WERI-Rb-1 (cell line): ENCODE results near the gene ATRNL1.
"Not testable (repeated sequence)": the region's sequence is repeated elsewhere in the genome, so short reads cannot be mapped to it uniquely, and the experiment has no call there.

ENCODE experiments used
- DNase-seq: peaks from one replicate; pipeline ENCODE4 v3.0.0-alpha.2; 2020
- H3K27ac ChIP-seq: fragments of 250-450 bp; sonication (Bioruptor Pico); 2 replicates; pipeline ENCODE4 v1.5.1; 2020; ENCODE audit warnings: mild to moderate bottlenecking, moderate library complexity
- H3K27me3 ChIP-seq: fragments of 250-450 bp; sonication (Bioruptor Pico); 2 replicates; pipeline ENCODE4 v1.5.1; 2021; ENCODE audit warnings: mild to moderate bottlenecking, low read depth, moderate library complexity; ENCODE audit not compliant: insufficient read depth, severe bottlenecking
- H3K36me3 ChIP-seq: fragments of 250-450 bp; sonication (Bioruptor Pico); 2 replicates; pipeline ENCODE4 v1.5.1; 2020; ENCODE audit warnings: mild to moderate bottlenecking, moderate library complexity
- H3K4me3 ChIP-seq: 2 replicates; pipeline ENCODE4 v1.5.1; 2011; ENCODE audit warnings: low read depth, mild to moderate bottlenecking, control low read depth, low read length
- H3K9me3 ChIP-seq: fragments of 250-450 bp; sonication (Bioruptor Pico); 2 replicates; pipeline ENCODE4 v1.5.1; 2021; ENCODE audit warnings: mild to moderate bottlenecking, moderate library complexity; ENCODE audit not compliant: severe bottlenecking
- CTCF ChIP-seq: IDR thresholded peaks from 2 replicates; pipeline ENCODE4 v1.5.1; 2011; ENCODE audit warnings: low read depth, mild to moderate bottlenecking, control low read depth, inconsistent platforms, low read length

The ATRNL1 gene

GRCh38 chr10:115503546-115503945, 410.4 kb downstream of the ATRNL1 start:
- H3K9me3 ChIP-seq: peaks cover 8% of the 10 kb centered on the region
- no peaks in the 10 kb centered on the region for H3K27me3 ChIP-seq
- no peaks in the 10 kb centered on the region for H3K36me3 ChIP-seq
- no peak for DNase-seq
- no peak overlapping the region for H3K27ac ChIP-seq
- TF ChIP-seq CTCF: no peak
- H3K4me3 ChIP-seq: no peak overlapping the region

- DNase-seq: no peak
- Histone ChIP-seq H3K27ac (no peak overlapping the region), H3K36me3 (no peaks in the 10 kb centered on the region), H3K27me3 (no peaks in the 10 kb centered on the region), H3K4me3 (no peak overlapping the region), H3K9me3 (no peaks in the 10 kb centered on the region)
- TF ChIP-seq CTCF: no peak
These were observed 421.7 kb downstream of the ATRNL1 start for GRCh38 chr10:115514895-115515294.

- DNase-seq: no peak
- Histone ChIP-seq H3K9me3 (no peaks in the 10 kb centered on the region), H3K27ac (no peak overlapping the region)
These were observed 432.0 kb downstream of the ATRNL1 start for GRCh38 chr10:115525141-115525540.

GRCh38 chr10:115527682-115528081, 434.5 kb downstream of the ATRNL1 start:
- H3K27me3 ChIP-seq, H3K27ac ChIP-seq, H3K9me3 ChIP-seq, H3K36me3 ChIP-seq, DNase-seq, H3K4me3 ChIP-seq: not testable (repeated sequence)

More at GRCh38 chr10:115525141-115525540, 432.0 kb downstream of the ATRNL1 start:
- H3K4me3 ChIP-seq: no peak overlapping the region
- H3K36me3 ChIP-seq: no peaks in the 10 kb centered on the region
- H3K27me3 ChIP-seq: no peaks in the 10 kb centered on the region
- TF ChIP-seq CTCF: no peak

- H3K27me3 ChIP-seq, H3K4me3 ChIP-seq, H3K27ac ChIP-seq, H3K36me3 ChIP-seq, H3K9me3 ChIP-seq, DNase-seq: not testable (repeated sequence)
These were observed 443.2 kb downstream of the ATRNL1 start for GRCh38 chr10:115536401-115536800.

- Histone ChIP-seq H3K9me3 (no peaks in the 10 kb centered on the region), H3K36me3 (no peaks in the 10 kb centered on the region), H3K27me3 (no peaks in the 10 kb centered on the region), H3K4me3 (no peak overlapping the region), H3K27ac (no peak overlapping the region)
- DNase-seq: no peak
- no peak for TF ChIP-seq CTCF
These were observed 446.1 kb downstream of the ATRNL1 start for GRCh38 chr10:115539142-115539762.

GRCh38 chr10:115555887-115556402, 462.8 kb downstream of the ATRNL1 start:
- TF ChIP-seq CTCF: no peak
- Histone ChIP-seq H3K36me3 (no peaks in the 10 kb centered on the region), H3K27ac (no peak overlapping the region), H3K4me3 (no peak overlapping the region), H3K27me3 (no peaks in the 10 kb centered on the region), H3K9me3 (no peaks in the 10 kb centered on the region)
- DNase-seq: no peak
